Spleen (tissue), 11 donors: Measurements from ENCODE around the gene TLK2. TPM values are rescaled to one million over a fixed set of nuclear protein-coding genes. Genes with fewer than 3 reads are reported as not detected.

Experiments used
- DNase-seq: peaks from one replicate; pipeline ENCODE4 v3.0.0-alpha.2; 2020
- H3K27ac ChIP-seq, 8 donors: fragments of 200-600 bp; sonication (generic) in 7 of 8; 1 replicate in 4 of 8; 2 replicates in 4 of 8; pipeline versions ENCODE4 v1.5.0 to v1.8.0; 2016 to 2021; ENCODE audit warnings: inconsistent platforms in 4 of 8, mild to moderate bottlenecking in 4 of 8, moderate library complexity in 1 of 8
- H3K27me3 ChIP-seq, 7 donors: fragments of 200-600 bp; sonication (generic) in 6 of 7; replicated peaks in 1 of 7; 1 replicate in 4 of 7; 2 replicates in 3 of 7; pipeline versions ENCODE4 v1.5.0 to v1.8.0; 2016 to 2021; ENCODE audit warnings: inconsistent platforms in 3 of 7, mild to moderate bottlenecking in 1 of 7
- H3K36me3 ChIP-seq, 6 donors: fragments of 200-600 bp; sonication (generic) in 5 of 6; 1 replicate in 4 of 6; 2 replicates in 2 of 6; pipeline versions ENCODE4 v1.5.0 to v1.8.0; 2016 to 2021; ENCODE audit warnings: inconsistent platforms in 2 of 6
- H3K4me1 ChIP-seq, 6 donors: fragments of 200-600 bp; sonication (generic) in 5 of 6; 1 replicate in 3 of 6; 2 replicates in 3 of 6; pipeline versions ENCODE4 v1.5.0 to v1.8.0; 2016 to 2021; ENCODE audit warnings: inconsistent platforms in 3 of 6
- H3K4me3 ChIP-seq, 8 donors: fragments of 200-600 bp; sonication (generic) in 7 of 8; 1 replicate in 4 of 8; 2 replicates in 4 of 8; pipeline versions ENCODE4 v1.5.0 to v1.8.0; 2016 to 2021; ENCODE audit warnings: inconsistent platforms in 4 of 8, mild to moderate bottlenecking in 4 of 8, moderate library complexity in 2 of 8
- H3K9me3 ChIP-seq, 8 donors: fragments of 200-600 bp; sonication (generic) in 7 of 8; 1 replicate in 4 of 8; 2 replicates in 4 of 8; pipeline versions ENCODE4 v1.5.0 to v1.8.0; 2016 to 2021; ENCODE audit warnings: inconsistent platforms in 4 of 8
- POLR2A ChIP-seq, 3 donors: fragments of 450-650 bp; IDR thresholded peaks; one replicate each; pipeline ENCODE4 v1.5.1; 2017; ENCODE audit warnings: antibody characterized with exemption in 3 of 3, mild to moderate bottlenecking in 1 of 3
- POLR2AphosphoS5 ChIP-seq, 3 donors: sonication (generic); formaldehyde crosslinking; IDR thresholded peaks; one replicate each; pipeline ENCODE4 v1.5.1; 2017; ENCODE audit warnings: antibody characterized with exemption in 3 of 3
- WGBS, 5 donors: extraction: QIAGEN DNeasy Blood & Tissue Kit in 3 of 5; methylation state at CpG; one replicate each; pipeline versions ENCODE4 v1.1.5 to v1.1.7; 2013 to 2018; 5-methylcytosine and 5-hydroxymethylcytosine counted together
- intact Hi-C: fragments of 100-400 bp; cut with DNase I; formaldehyde crosslinking; loops from one replicate; pipeline ENCODE4 v1.15.0; 2023; ENCODE audit warnings: low total_unique reads
- polyA plus RNA-seq, 3 donors: library from polyadenylated mRNA; stranded (reverse); fragments of 200-250 nt; gene quantifications; one replicate each; pipeline ENCODE4 v1.2.1, GENCODE V29; 2013
- total RNA-seq, 7 donors: library from RNA; depleted of rRNA in 3 of 7; stranded (reverse); fragments of >200 nt in 3 of 7; fragmentation: NEBNext Ultra II Directional in 4 of 7; extraction: Animal tissue kit (Norgen Biotek cat#: 25700) in 4 of 7; gene quantifications; one replicate each; pipeline versions ENCODE4 v1.1.0 to v1.2.1, GENCODE V29; 2016 to 2021
- TF ChIP-seq, protein P1 (sequence below), 11 experiments: fragments of 200-600 bp in 7 of 11; fragments of 450-650 bp in 4 of 11; sonication (generic) in 4 of 11; IDR thresholded peaks in 8 of 11; conservative IDR thresholded peaks in 3 of 11; 1 replicate in 7 of 11; 2 replicates in 4 of 11; pipeline versions ENCODE4 v1.4.0 to v1.8.0; 2016 to 2021; ENCODE audit warnings: antibody characterized with exemption in 11 of 11, inconsistent platforms in 4 of 11, mild to moderate bottlenecking in 1 of 11
- donor health status: healthy with polysubstance abuse.
- donor health status: DM: no; HTN: no; CAD: no; lungs with moderate emphysema.
- donor health status: DM: no; HTN: no; CAD: no.
- donor health status: Bipolar disorder and iron deficiency.
- donor health status: healthy.
- donor health status: DM: no; HTN: no; CAD: no.
- donor health status: DM: yes; HTN: yes; CAD: no.

Gene TLK2
- total and polyA plus RNA-seq, 10 donors, result 11.3 to 76.3 (median 48.3) TPM

DNA sequence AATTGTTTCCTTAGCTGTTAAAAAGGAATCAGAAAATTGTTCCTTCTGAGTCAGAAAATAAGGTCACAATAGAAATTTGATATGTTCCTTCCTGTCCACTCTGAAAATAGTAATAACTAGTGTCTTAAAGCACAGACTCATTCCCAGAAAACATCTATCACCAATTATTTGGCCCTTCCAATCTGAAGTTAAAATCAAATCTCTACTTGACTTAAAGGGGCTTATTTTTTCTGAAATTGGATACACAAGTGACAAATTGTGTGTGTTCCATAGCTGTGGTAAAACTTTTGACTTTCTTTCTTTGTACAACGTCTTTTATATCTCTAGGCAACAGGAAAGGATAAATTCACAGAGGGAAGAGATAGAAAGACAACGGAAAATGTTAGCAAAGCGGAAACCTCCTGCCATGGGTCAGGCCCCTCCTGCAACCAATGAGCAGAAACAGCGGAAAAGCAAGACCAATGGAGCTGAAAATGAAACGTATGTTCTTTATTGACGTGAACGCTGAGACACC, 94.3 kb downstream of the TLK2 start:
- Histone ChIP-seq H3K4me3 (no peak overlapping the region), H3K9me3 (no peaks in the 10 kb centered on the region), H3K36me3 (peaks cover 0 to 93% (median 42%) of the 10 kb centered on the region in 6 donors), H3K27me3 (no peaks in the 10 kb centered on the region), H3K4me1 (peaks cover 0 to 5% (median 0%) of the 10 kb centered on the region in 6 donors), H3K27ac (peak overlapping the region in 7 of 8 donors; percentile 22 to 59 (median 47))
- no peak for TF ChIP-seq POLR2A (IDR thresholded peaks at IDR 0.05)
- TF ChIP-seq, protein P1, sequence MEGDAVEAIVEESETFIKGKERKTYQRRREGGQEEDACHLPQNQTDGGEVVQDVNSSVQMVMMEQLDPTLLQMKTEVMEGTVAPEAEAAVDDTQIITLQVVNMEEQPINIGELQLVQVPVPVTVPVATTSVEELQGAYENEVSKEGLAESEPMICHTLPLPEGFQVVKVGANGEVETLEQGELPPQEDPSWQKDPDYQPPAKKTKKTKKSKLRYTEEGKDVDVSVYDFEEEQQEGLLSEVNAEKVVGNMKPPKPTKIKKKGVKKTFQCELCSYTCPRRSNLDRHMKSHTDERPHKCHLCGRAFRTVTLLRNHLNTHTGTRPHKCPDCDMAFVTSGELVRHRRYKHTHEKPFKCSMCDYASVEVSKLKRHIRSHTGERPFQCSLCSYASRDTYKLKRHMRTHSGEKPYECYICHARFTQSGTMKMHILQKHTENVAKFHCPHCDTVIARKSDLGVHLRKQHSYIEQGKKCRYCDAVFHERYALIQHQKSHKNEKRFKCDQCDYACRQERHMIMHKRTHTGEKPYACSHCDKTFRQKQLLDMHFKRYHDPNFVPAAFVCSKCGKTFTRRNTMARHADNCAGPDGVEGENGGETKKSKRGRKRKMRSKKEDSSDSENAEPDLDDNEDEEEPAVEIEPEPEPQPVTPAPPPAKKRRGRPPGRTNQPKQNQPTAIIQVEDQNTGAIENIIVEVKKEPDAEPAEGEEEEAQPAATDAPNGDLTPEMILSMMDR (IDR thresholded peaks at IDR 0.05 in 8 of 11, conservative IDR thresholded peaks at IDR 0.05 in 3 of 11), result no peak
- TF ChIP-seq POLR2AphosphoS5 (IDR thresholded peaks at IDR 0.05), result no peak
- intact Hi-C loops, result no loop called here
- DNase-seq, result no peak
- 63 to 82% (median 78%) methylated on average over 7 of the region's 7 CpGs for WGBS, 5 donors

DNA sequence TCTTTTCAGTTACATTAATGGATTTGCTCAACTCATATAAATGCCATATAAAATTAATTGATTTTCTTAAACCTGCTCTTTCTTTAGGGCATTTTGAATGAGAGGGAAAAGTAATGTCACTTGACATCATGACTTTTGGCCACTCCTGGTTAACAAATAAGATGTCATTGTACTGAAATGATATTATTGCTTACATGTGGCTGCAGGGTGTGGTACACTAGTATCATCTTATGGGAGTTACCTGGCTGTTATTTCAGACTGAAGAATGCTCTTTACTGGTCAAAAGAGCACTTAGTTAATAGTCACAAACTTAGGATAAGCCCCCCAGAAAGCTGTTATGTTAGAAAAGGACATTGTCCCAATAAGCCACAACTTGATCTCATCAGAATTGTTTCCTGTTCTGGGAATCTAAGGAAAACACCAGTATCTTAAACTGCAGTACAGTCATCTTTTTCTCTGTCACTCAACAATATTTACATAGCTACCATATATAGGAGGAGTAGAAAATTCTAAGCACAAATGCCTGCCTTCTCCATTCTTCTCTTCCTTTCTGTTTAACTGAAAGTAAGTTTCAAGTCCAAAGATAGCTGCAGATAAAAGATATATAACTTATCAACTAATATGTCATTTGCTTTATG, 95.0 kb downstream of the TLK2 start:
- Histone ChIP-seq H3K4me1 (peaks cover 0 to 5% (median 0%) of the 10 kb centered on the region in 6 donors), H3K36me3 (peaks cover 0 to 93% (median 45%) of the 10 kb centered on the region in 6 donors), H3K4me3 (no peak overlapping the region), H3K9me3 (no peaks in the 10 kb centered on the region), H3K27ac (peak overlapping the region in 5 of 8 donors; percentile 22 to 55 (median 47)), H3K27me3 (no peaks in the 10 kb centered on the region)
- intact Hi-C loops, result no loop called here
- TF ChIP-seq, protein P1 (IDR thresholded peaks at IDR 0.05 in 8 of 11, conservative IDR thresholded peaks at IDR 0.05 in 3 of 11), result no peak
- DNase-seq, result no peak

DNA sequence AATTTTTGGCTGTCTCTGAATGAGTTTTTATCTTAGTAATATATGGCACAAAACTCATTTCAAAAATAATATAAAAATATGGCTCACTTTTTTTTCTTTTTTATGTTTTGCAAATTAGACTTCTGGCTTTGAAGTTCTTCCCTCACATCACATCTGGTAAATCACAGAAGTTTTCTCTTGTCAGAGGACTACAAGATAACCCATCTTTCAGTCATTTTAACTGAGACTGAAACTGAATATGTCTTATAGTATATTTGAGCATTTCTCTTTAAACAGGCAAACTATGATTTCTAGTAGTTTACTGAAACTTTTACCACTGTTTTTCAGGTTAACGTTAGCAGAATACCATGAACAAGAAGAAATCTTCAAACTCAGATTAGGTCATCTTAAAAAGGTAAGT, 97.8 kb downstream of the TLK2 start:
- Histone ChIP-seq H3K27ac (no peak overlapping the region), H3K9me3 (no peaks in the 10 kb centered on the region), H3K4me1 (peaks cover 0 to 5% (median 0%) of the 10 kb centered on the region in 6 donors), H3K27me3 (no peaks in the 10 kb centered on the region), H3K4me3 (no peak overlapping the region), H3K36me3 (peaks cover 0 to 95% (median 52%) of the 10 kb centered on the region in 6 donors)
- TF ChIP-seq, protein P1 (IDR thresholded peaks at IDR 0.05 in 8 of 11, conservative IDR thresholded peaks at IDR 0.05 in 3 of 11), result no peak
- TF ChIP-seq POLR2A (IDR thresholded peaks at IDR 0.05) (no peak), POLR2AphosphoS5 (IDR thresholded peaks at IDR 0.05) (no peak)
- intact Hi-C loops, result no loop called here
- DNase-seq, result no peak
- 68 to 95% (median 86%) methylated on average over 1 of the region's 1 CpG for WGBS, 5 donors

DNA sequence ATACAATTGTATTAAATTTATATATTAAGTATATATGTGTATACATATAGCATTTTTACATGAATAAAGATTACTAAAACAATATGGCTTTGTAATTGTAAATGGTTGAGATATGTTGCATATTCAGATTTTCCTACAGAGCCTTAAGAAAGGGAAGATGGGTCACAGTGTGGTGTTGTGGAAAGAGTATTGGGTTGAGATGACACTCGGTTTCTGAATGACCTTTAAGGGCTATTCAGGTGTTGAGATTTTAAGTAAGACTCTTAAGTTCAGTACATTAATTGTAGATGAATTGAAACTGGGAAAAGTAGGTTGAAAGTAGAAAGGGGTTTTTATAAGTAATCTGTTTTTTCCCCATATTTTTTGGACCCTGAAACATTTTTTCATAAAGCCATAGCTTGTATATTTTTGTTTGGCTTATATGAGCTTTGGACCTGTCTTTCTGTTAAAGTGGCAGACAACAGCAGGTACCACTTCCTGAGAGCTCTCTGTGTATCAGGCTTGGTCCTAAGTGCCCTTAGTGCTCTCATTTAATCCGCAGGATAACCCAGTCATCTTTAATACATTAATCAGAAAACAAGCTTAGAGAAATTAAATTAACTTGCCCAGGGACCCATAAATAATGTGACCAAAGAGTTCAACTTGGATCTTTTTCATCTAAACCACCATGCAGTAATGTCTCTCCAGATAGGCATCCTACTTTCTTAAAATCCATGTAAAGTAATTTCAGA, 100.3 kb downstream of the TLK2 start:
- Histone ChIP-seq H3K27me3 (no peaks in the 10 kb centered on the region), H3K36me3 (peaks cover 0 to 100% (median 61%) of the 10 kb centered on the region in 6 donors), H3K4me3 (no peak overlapping the region), H3K27ac (no peak overlapping the region), H3K9me3 (no peaks in the 10 kb centered on the region), H3K4me1 (peaks cover 0 to 2% (median 0%) of the 10 kb centered on the region in 6 donors)
- 83 to 91% (median 88%) methylated on average over 2 of the region's 2 CpGs for WGBS, 5 donors
- no peak for DNase-seq
- TF ChIP-seq POLR2AphosphoS5 (IDR thresholded peaks at IDR 0.05) (no peak), POLR2A (IDR thresholded peaks at IDR 0.05) (no peak)
- TF ChIP-seq, protein P1 (IDR thresholded peaks at IDR 0.05 in 8 of 11, conservative IDR thresholded peaks at IDR 0.05 in 3 of 11), result no peak
- intact Hi-C loops, result no loop called here
